ENCODE measurements around the gene PMEPA1.
"Not testable (repeated sequence)": the region's sequence is repeated elsewhere in the genome, so short reads cannot be mapped to it uniquely, and the experiment has no call there.

PMEPA1 gene

GRCh38 chr20:57648878-57649616 lies 60.8 kb downstream of the PMEPA1 start:
- DNase-seq, result no peak

DNA sequence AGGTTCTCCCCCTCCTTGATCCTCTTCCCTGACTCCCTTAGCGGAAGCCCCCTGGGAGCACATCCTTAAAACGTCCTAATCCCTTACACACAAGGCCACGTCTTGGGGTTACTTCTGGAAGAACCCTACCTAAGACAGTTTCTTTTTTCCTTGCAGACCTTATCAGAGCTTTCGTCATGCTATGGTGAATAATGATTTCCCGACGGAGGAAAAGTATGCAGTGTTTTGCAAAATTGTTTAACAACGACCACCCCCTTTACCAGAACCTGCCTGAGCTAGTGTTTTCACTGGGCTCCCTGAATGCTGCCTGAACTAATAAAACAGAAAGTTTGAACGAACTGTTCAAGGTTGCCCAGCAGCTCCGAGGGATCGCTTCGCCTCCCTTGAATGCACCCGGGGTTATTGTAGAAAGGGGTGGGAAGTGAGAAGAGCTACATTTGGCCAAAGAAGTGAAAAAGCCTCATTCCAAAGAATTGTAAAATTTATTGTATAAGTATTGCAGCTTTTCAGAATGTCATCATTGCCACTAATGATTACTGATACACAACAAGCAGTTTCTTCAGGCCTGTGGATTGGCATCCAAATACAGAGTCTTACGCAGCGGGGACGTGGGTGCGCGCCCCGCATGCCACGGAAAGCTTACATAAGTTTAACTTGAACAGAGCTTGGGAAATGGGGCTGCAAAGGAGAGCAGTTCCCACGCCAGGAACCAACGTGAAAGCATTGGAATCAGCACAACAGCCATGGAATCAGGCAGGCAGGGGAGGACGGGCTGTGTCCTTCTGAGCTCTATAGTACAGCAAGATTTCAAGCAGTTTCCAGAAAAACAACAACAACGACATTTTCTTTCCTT lies 61.7 kb downstream of the PMEPA1 start:
- no peak for DNase-seq

GRCh38 chr20:57647006-57647932 lies 62.5 kb downstream of the PMEPA1 start:
- DNase-seq, result no peak

DNA sequence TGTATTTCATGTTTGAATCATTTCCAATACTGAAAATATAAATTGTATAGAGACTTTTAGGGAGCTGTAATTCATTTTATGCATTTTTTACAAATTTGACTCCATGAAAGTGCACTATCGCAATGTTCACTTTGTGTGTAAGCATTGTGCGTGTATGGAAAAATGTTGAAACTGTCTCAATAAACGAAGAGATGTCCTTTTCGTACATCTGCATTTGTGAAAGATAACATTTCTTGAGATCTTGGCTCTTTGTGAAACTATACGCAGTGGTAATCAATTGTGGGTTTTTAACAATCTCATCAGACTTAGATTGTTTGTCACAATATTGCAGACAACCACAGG lies 70.9 kb downstream of the PMEPA1 start:
- DNase-seq, result no peak

DNA sequence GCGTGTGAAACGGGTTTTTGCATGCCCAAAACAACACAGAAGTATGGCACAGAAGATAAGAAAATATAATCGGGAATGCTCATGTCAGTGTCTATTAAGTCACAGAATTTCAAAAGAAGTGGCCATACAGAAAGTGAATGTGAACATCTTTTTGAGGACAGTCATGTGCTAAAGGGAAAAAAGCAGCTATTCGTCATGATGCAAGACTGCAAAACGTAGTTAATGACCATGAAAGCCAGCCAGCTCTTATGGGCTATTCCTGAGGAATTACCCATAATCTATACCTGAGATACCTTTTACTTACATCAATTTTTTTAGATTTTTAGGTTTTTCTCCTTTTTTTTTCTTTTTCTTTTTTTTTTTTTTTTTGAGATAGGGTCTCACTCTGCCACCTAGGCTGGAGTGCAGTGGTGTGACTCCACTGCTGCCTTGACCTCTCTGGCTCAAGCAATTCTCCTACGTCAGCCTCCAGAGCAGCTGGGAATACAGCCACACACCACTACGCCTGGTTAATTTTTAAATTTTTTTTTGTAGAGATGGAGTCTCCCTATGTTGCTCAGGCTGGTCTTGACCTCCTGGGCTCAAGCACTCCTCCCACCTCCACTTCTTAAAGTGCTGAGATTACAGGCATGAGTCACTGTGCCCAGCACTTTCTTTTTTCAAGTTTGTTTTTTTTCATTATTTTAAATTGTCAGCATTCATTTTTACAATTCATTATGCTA lies 71.5 kb downstream of the PMEPA1 start:
- DNase-seq, result no peak

DNA sequence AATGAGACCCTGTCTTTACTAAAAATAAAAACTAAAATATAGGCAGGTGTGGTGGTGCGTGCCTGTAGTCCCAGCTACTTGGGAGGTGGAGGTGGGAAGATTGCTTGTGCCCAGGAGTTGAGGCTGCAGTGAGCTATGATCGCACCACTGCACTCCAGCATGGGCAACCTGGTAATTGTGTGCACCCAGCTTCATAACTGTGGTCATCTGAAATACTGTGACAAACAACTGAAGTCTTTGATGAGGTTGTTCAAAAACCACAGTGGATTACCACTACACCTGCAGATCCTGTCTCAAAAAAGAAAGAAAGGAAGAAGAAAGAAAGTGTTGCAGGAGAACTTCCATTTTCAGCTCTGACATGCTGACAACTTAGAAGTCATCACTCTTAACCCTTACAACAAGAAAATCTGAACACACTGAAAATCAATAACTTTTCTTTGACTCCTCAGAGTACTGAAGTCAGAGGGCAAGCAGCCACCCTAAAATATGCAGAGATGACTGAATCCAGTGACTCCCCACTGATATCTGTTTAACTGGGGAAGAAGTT lies 75.8 kb downstream of the PMEPA1 start:
- no peak for DNase-seq

DNA sequence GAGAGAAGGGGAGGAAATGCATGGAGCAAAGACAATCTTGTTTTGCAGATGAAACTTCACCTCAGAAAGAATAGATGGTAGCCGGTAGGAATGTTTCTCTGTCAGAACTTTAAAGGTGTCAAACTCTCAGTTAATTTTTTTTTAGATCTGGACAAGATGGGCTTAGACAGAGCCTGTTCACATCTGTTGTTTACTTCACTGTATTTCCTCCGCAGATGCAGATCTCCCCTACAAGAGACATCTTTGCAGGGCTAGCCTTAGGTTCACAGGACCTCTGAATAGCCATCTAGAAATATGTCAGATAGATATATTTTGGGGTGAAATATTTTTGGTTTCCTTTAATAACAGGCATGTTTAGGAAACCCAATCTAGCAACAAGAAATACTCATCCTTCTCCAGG lies 77.5 kb downstream of the PMEPA1 start:
- no peak for DNase-seq

GRCh38 chr20:57630061-57630460 lies 79.8 kb downstream of the PMEPA1 start:
- no peak for DNase-seq

- DNase-seq, result not testable (repeated sequence)
Observed at GRCh38 chr20:57629491-57629901, 80.3 kb downstream of the PMEPA1 start.

- DNase-seq, result not testable (repeated sequence)
Observed at GRCh38 chr20:57628962-57629308, 80.9 kb downstream of the PMEPA1 start.

GRCh38 chr20:57628047-57628961 lies 81.5 kb downstream of the PMEPA1 start:
- DNase-seq, result peak; percentile 58

DNA sequence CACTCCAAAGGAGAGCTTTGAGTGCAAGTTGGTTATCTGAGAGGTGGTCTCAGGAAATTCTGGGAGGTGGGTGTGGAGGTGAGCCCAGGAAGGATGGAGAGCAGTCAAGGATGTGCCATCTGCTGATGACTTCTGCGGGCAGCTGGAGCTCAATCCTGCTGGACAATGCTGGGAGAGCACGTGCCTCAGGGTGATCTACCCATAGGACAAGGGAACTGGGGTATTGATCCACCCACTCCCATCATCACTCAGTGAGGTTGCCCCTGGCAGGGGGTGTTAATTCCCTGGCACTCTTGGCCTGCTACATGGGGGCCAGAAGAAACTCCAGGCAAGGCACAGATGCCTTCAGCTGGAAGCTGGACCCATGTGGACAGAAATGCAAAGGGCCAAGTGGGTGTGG lies 82.5 kb downstream of the PMEPA1 start:
- DNase-seq, result no peak

- no peak for DNase-seq
Observed at GRCh38 chr20:57625978-57626377, 83.8 kb downstream of the PMEPA1 start.

GRCh38 chr20:57625181-57625958 lies 84.4 kb downstream of the PMEPA1 start:
- DNase-seq, result no peak

DNA sequence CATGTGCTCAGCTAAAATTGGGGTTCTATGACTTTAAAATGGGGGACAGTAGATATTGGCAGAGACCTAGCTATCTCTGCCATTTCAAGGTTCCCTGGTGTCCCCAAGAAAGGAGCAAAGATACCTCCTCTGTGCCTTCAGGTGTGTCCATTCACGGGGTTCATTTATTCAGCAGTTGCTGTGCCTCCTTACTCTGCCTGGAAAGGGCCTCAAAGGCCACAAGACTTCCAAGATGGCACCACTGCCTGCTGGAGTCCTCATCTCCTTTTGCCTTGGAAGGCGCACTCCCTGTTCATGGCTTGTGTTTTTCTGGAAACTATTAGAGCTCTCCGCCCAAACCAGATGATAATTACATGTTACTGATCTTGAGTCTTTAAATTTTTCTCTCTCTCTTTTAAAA lies 85.7 kb downstream of the PMEPA1 start:
- no peak for DNase-seq

- peak; percentile 67 for DNase-seq
Observed at GRCh38 chr20:57622579-57623381, 87.0 kb downstream of the PMEPA1 start.

GRCh38 chr20:57622201-57622570 lies 87.6 kb downstream of the PMEPA1 start:
- DNase-seq, result no peak

GRCh38 chr20:57621421-57622200 lies 88.2 kb downstream of the PMEPA1 start:
- DNase-seq, result no peak

- no peak for DNase-seq
Observed at GRCh38 chr20:57620999-57621398, 88.8 kb downstream of the PMEPA1 start.

Data from NK-92 treated with Interleukin-12 subunit alpha and Interleukin-12 subunit beta, amount 100 ng/mL, for 24 hours (cell line).